ENCODE data around the gene UNKL. TPM values are rescaled to one million over a fixed set of nuclear protein-coding genes. Genes with fewer than 3 reads are reported as not detected.

The UNKL gene
- total RNA-seq, 2 donors from 2014 or later: 11.2 to 21.4 TPM

DNA sequence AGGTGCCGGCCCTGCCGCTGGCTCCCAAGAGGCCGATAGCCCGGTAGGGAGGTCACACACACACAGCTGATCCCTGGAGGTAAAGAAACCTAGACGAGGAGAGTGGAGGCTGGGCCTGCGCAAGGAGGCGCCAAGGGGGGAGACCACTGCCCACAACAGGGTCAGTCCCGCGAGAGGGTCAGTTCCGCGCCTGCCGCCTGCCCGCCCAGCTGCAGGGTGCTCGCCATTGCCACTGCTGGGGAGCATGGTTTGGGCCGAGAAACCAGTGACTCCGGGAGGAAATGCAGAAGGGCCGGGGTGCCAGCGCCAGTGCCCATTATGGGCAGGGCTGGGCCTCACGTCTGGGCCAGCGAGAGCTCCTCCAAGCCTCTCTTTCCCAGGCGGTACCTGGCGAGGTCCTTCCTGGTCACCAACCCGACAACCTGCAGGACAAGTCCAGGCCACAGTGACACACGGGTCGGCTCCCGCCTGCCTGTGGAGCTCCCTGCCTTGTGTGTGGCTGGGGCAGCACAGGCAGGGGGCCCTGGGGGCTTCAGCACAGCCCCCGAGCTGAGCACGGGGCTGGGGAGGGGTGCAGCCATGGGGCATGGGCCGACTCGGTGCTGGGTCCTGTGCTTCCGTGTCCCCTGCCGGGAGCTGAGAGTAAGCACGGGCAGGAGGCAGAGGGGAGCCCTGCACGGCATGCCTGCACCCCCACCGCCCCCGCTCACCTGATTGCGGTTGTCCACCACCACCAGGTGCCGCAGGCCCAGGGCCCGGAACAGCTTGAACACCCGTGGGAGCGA is 32.0 kb upstream of the UNKL start:
- Histone ChIP-seq H3K4me1 (no peaks in the 10 kb centered on the region), H3K27ac (no peak overlapping the region), H3K9me3 (no peaks in the 10 kb centered on the region), H3K36me3 (replicated peaks in 1 of 2; ENCODE audit: insufficient read depth in 1 of 2, low read depth in 2 of 2) (peaks cover 0 to 9% of the 10 kb centered on the region in 2 donors), H3K4me3 (no peak overlapping the region), H3K27me3 (no peaks in the 10 kb centered on the region)
- TF ChIP-seq, protein P1, sequence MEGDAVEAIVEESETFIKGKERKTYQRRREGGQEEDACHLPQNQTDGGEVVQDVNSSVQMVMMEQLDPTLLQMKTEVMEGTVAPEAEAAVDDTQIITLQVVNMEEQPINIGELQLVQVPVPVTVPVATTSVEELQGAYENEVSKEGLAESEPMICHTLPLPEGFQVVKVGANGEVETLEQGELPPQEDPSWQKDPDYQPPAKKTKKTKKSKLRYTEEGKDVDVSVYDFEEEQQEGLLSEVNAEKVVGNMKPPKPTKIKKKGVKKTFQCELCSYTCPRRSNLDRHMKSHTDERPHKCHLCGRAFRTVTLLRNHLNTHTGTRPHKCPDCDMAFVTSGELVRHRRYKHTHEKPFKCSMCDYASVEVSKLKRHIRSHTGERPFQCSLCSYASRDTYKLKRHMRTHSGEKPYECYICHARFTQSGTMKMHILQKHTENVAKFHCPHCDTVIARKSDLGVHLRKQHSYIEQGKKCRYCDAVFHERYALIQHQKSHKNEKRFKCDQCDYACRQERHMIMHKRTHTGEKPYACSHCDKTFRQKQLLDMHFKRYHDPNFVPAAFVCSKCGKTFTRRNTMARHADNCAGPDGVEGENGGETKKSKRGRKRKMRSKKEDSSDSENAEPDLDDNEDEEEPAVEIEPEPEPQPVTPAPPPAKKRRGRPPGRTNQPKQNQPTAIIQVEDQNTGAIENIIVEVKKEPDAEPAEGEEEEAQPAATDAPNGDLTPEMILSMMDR (IDR thresholded peaks at IDR 0.05): no peak
- no peak for TF ChIP-seq POLR2A (IDR thresholded peaks at IDR 0.05)
- ATAC-seq (no peak), DNase-seq (no peak)
- intact Hi-C loops (cut with DNase I): no loop called here
- 93 to 95% methylated on average over 23 to 24 of the region's 41 CpGs for WGBS, 2 donors

DNA sequence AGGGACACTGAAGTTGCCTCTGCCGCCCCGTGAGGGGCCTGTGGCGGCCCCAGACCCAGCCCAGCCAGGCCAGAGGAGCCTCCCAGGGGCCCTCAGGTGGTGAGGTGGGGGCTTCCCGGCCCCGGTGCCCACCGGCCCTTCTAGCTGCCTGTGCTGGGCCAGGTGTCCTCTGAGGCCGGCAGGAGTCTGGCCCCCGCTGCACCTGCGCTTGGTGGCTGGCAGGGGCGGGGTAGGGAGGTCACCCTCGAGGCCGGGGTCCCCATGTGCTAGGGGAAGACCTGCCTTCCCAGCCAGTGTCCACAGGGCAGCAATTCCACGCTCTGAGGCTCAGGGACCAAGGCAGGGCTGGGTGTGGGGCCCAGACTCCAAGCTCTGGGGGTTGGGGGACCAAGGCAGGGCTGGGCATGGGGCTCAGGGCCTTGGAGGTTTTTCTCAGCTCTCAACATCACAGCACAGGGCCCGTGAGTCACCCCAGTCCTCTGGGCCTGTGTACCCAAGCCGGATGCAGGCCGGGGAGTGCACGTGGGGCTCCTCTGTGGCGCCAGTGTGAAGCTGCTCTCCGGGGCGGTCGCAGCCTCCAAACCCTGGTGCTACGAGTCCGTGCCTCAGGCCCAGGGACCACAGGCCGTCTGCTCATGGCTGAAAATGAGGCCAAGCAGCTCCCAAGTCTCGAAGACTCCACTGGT is 31.2 kb upstream of the UNKL start:
- Histone ChIP-seq H3K4me3 (no peak overlapping the region), H3K27me3 (no peaks in the 10 kb centered on the region), H3K36me3 (replicated peaks in 1 of 2; ENCODE audit: insufficient read depth in 1 of 2, low read depth in 2 of 2) (peaks cover 0 to 6% of the 10 kb centered on the region in 2 donors), H3K9me3 (no peaks in the 10 kb centered on the region), H3K4me1 (no peaks in the 10 kb centered on the region), H3K27ac (no peak overlapping the region)
- intact Hi-C loops (cut with DNase I): no loop called here
- no peak for DNase-seq
- no peak for TF ChIP-seq POLR2A (IDR thresholded peaks at IDR 0.05)
- TF ChIP-seq, protein P1 (IDR thresholded peaks at IDR 0.05): no peak
- 85 to 100% methylated on average over 1 to 23 of the region's 25 CpGs for WGBS, 2 donors
- ATAC-seq: no peak

DNA sequence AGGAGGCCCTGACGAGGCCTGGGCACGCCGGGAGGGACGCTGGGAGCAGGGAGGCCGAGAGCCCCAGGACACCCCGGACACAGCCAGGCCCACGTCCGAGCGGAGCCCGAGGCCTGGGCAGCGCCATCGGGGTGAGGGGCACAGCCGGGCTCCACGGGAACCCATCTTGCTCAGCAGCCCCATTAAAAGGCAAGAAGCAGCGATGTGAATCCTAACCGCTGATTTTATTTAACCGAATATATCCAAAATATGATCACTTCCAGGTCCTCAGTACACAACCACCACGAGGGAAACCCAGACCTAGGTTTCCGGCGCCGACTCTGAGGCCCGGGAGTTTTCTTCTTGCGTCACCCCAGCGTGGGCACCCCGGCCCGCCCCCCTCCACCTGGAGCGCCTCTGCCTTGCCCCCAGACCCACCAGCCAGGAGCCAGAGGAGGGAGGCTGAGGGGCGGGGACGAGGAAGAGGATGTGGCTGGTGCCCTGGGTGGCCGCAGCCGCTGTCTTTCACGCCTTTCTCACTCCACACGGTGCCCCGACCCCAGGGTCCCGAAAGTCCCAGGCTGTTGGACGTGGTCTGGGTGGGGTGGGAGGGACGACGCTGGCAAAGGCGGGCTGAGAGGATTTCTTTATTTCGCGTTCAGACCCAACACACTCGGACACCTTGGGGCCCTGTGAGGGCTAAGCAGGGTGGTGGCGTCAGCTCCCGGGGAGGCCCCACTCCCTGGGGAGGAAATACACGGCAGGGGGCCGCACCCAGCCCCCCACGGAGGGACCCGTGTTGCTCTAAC is 30.4 kb upstream of the UNKL start:
- ATAC-seq (no peak), DNase-seq (no peak)
- Histone ChIP-seq H3K27ac (no peak overlapping the region), H3K4me3 (no peak overlapping the region), H3K27me3 (no peaks in the 10 kb centered on the region), H3K36me3 (replicated peaks in 1 of 2; ENCODE audit: insufficient read depth in 1 of 2, low read depth in 2 of 2) (peaks cover 0 to 6% of the 10 kb centered on the region in 2 donors), H3K4me1 (no peaks in the 10 kb centered on the region), H3K9me3 (no peaks in the 10 kb centered on the region)
- TF ChIP-seq POLR2A (IDR thresholded peaks at IDR 0.05): no peak
- TF ChIP-seq, protein P1 (IDR thresholded peaks at IDR 0.05): no peak
- WGBS, 2 donors: 81 to 93% methylated on average over 32 to 48 of the region's 48 CpGs
- intact Hi-C loops (cut with DNase I): no loop called here

DNA sequence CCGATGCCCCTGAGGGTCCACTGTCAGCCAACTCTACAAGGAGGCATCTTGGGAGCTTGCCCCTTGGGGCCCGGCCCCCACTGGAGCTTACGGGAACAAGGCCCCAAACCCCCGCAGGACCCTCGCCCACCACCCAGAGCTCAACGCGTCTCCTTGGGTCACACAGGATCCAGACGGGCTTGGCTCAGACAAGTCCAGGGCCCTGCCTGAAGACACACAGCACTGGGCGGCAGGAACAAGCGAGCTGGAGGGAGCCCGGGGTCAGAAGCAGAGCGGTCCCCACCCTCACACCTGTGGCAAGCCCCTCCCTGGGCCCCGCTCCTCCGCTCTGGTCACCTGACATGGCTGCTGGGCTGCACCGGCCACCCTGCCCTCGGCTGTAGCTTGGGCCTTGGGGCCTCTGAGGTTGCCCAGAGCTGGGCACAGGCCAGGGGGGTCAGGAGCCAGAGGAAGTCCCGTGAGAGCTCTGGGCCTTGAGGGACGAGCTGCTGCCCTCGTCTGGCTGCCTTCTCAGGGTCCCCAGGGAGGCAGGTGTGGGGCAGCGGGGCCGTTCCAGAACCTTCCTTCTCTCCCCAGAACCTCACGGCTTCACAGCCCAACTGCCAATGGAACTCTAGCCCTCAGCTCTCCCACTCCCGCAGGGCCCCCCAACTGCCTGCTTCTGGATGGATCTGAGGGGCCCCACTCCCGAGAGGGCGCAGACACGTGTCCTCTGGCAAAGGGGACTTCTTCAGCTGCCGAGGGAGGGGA is 29.7 kb upstream of the UNKL start, which contains the start of gene CCDC154:
TSS of gene CCDC154 (minus strand) at position 577 of the 750 bp plus-strand sequence. CDS start at position 343, 234 bp downstream.
- WGBS, 2 donors: 70 to 76% methylated on average over 9 to 27 of the region's 27 CpGs
- no peak for TF ChIP-seq POLR2A (IDR thresholded peaks at IDR 0.05)
- TF ChIP-seq, protein P1 (IDR thresholded peaks at IDR 0.05): no peak
- Histone ChIP-seq H3K27me3 (no peaks in the 10 kb centered on the region), H3K9me3 (no peaks in the 10 kb centered on the region), H3K27ac (no peak within 1 kb of the TSS), H3K4me1 (no peaks in the 10 kb centered on the region), H3K36me3 (replicated peaks in 1 of 2; ENCODE audit: insufficient read depth in 1 of 2, low read depth in 2 of 2) (peaks cover 0 to 6% of the 10 kb centered on the region in 2 donors), H3K4me3 (no peak within 1 kb of the TSS)
- ATAC-seq (no peak), DNase-seq (no peak)
- intact Hi-C loops (cut with DNase I): no loop called here
